GM18870 (cell line): ENCODE data around the gene TMEM52B.

Experiments
- ATAC-seq: cut with Tn5 transposase; IDR thresholded peaks from one replicate; pipeline ENCODE4 v1.9.1; 2021; ENCODE audit warnings: moderate library complexity; ENCODE audit not compliant: unreplicated experiment

The TMEM52B gene

DNA sequence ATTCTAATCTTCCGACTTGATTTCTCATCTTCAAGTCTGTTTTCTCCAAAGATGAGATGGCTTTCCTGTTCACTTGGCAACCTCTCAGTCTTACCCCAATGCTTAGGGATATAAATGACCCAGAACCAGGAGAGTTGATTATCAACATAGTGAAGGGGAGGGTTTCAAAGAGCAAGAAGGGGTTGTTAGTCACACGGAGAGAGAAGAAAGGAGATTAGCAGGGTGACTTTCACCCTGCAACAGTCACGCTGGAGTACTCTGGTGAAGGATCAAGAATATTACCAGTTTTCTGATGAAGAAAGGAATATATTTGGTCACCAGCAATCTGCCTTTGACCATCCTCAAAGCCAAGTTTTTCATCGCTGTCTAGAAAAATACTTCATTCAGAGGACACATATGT, at the start of gene TMEM52B:
Gene TMEM52B (plus strand): TSS at position 212 of the 400 bp plus-strand sequence. CDS start 543 bp downstream, outside the sequence.
- no peak for ATAC-seq

DNA sequence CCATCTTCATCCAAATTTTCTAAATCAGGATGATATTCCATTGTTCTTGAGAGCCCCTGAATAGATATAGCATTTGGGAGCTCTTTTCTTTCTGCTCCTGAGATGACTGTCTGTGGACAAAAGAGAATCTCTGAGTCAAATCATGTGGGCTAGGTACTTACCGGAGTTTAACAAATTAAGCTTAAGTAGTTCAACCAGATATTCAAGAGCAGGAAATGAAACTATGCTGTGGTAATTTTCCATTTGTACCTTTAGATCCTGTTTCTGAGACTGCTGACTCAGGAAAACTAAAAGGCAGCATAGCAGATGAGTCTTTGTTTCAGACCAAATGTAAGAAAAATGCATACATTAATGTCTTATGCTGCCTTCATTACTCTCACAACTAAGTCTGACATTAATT, 48.8 kb upstream of the TMEM52B start, which contains the start of gene CLEC7A:
Gene CLEC7A (minus strand): TSS at position 158 of the 400 bp plus-strand sequence. CDS start 117 bp downstream, at position 41.
- ATAC-seq: peak; percentile 67

DNA sequence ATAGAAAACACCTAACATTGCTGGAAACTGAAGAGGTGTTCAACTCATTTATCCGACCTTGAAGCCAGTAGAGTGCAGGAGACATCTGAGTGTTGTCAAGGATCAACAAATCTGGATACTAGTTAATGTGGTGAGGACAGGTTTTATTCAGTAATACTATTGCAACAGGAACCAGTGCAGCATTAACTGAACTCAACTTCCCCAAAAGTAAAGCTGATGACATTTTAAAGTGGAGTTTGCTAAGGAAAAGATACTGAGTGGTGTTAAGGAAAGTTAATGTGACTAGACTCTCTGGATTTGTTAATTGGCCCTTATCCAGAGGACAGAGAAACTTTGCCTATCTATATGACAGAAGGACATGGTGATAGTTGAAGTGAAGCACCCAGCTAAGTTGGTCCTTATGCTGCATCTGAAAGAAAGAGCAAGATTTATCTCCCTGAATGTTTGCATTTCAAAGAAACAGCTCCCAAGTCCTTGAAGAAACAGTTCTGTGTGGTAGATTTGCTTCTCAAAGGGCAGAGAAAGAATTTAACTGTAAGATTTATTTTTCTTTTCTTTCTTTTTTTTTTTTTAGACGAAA, 47.6 kb upstream of the TMEM52B start:
- ATAC-seq: no peak

DNA sequence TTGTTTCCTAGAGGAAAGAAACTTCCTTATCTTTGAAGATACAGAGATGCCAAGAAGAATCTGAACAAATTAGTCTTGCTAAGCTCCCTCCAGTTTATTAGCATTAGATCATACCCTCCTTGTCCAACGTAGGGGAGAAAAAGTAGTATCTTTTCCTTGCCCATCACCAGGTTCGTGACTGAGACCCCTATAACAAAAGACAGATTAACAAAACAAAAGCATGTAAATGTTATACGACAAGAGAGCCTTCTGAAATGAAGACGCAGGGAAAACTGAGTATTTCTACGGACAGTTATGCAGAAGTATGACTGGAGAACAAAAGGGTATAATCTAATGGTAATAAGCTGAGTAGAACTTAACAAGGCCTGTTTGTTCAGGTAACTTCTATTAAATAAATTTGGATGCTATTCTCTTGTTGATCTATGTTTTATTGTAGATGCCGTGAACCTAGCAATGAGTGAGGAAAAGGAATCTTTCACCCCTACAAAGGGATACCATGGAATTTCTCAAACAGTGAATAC, 45.9 kb upstream of the TMEM52B start:
- no peak for ATAC-seq

DNA sequence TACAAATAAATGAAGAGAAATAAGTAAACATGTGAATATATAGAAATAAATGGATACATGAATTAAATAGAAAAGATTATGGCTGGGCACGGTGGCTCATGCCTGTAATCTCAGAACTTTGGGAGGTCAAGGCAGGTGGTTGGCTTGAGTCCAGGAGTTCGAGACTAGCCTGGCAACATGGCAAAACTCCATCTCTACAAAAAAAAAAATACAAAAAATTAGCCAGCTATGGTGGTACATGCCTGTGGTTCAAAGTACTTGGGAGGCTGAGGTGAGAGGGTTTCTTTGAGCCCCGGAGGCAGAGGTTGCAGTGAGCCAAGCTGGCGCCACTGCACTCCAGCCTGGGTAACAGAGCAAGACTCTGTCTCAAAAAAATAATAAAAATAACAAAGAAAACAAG, 43.7 kb upstream of the TMEM52B start:
- ATAC-seq: no peak

DNA sequence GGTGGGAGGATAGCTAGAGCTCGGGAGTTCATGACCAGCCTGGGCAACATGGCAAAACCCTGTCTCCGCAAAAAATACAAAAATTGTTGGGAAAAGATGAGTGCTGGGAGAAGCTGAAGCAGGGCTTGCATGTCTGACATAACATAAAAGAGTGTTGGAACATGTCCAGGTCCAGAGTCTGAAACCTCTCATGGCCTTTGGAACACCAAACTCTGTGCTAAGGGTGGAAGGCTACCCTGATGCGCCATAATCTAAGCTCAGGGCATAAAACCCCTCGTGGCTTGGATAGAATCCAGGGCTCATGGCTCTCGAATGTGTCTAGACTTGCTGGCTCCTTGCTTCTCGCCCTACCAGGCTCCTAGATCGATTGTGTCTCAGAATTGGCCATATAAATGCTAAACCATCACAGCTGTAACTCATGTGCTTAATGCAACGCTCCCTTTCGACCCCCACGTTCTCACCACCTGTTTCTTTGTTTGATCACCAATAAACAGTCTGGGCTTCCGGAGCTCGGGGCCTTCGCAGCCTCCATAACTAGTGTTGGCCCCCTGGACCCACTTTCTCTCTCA, 42.1 kb upstream of the TMEM52B start:
- ATAC-seq: no peak

DNA sequence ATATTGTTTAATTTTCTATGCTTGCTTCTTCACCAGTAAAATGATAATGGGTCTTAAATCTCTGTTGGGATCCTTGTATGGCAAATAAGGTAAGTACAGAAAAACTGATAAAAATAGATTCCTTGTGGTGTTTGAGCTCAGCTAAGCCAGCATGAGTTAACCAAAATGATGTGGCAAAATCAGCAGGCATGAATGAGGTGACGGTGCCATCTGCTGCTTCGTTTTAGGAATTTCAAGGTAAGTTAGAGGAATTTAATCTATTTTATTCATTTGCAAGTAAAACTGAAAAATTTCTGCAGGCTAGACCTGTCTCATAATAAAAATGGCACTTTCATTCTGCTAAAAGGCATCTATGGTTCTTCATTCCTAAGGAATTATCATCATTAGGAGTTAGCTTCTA, 38.8 kb upstream of the TMEM52B start:
- no peak for ATAC-seq

DNA sequence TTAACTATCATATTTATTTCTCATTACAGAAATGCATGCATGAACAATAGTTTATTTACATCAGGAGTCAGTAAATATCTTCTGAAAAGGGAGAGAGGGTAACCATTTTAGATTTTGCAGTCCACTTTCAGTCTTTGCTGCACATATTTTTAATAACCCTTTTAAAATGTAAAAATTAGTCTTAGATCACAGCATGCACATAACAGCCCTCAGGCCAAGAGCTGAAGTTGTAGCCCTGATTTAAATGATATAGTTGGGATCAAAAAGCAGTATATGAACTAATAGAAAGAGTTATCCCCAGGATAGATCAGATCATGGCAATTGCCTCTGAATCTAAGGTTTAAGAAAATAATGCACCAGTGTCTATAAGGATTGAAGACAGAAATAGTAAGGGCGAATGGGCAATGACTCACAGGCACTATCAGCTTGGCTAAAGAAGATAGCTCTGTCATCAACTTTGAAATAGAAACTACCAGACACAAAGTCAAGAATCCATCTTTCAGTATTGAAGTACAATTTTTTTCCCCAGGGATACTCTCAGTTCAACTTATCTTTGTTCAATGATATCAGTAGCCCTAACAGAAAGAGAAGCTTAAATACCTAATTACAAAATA, 35.7 kb upstream of the TMEM52B start:
- no peak for ATAC-seq

DNA sequence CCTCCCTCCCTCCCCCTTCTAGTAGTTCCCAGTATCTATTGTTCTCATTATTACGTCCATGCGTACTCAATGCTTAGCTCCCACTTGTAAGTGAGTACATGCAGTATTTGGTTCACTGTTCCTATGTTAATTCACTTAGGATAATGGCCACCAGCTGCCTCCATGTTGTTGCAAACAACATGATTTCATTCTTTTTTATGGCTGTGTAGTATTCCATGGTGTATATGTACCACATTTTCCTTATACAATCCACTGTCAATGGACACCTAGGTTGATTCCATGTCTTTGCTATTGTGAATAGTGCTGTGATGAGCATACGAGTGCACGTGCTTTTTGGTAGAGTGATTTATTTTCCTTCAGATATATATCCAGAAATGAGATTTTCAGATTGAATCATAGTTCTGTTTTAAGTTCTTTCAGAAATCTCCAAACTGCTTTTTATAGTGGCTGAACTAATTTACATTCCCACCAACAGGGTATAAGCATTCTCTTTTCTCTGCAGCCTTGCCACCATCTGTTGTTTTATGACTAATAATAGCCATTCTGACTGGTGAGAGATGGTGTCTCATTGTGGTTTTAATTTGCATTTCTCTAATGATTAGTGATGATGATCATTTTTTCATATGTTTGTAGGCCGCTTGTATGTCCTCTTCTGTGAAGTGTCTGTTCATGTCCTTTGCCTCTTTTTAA, 31.0 kb upstream of the TMEM52B start:
- ATAC-seq: peak; percentile 59

DNA sequence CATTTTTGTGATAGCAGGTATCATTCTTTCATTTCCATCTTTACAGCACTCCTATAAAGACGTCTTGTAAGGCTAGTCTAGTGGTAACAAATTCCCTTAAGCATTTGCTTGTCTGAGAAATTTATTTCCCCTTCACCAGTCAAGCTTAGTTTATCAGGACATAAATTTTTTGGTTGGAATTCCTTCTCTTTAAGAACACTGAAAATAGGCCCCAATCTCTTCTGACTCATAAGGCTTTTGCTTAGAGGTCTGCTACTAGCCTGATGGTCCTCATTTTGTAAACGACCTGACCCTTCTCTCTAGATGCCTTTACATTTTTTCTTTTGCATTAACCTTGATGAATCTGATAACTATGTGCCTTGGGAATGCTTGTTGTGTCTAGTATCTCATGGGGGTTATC, 27.2 kb upstream of the TMEM52B start:
- no peak for ATAC-seq

DNA sequence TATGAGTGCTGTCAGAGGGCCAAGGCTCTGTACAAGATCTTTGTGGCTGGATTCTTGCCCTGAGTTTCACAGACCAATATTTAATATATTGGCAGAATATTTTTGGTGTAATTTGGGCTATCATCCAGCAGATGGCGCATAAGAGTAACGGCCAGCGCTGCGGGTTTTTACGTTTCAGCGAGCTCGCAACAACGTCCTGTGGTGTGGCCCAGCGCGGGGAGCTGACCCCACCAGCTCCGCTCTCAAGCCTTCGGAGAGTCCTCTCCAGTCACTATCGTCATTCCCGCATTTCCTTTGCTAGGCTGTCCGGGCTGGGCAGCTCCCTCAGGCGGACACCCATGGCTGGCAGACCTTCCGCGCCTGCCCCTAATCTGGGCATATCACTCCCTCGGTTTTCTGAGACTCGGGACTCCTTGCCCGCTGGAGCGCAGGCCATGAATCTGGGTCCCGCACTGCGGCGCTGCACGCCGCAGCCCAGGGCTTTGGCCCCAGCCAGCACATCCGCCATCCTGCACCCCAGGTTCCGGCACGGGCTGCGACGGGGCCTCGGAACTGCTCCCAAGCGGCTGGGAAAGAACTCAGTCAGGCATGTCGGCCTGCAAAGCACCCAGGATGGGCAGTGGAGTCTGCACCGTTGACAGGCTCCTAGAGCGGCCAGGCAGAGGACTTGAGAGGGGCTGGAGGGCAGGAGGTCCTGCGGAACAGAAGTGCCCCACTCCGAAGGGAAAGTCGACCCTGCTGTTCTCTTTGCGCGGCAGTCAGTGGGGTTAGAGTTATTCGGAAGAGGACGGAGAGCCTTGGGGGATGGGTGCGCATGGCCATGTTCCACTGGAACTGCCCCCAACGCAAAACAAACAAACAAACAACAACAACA, 25.3 kb upstream of the TMEM52B start:
- ATAC-seq: no peak

DNA sequence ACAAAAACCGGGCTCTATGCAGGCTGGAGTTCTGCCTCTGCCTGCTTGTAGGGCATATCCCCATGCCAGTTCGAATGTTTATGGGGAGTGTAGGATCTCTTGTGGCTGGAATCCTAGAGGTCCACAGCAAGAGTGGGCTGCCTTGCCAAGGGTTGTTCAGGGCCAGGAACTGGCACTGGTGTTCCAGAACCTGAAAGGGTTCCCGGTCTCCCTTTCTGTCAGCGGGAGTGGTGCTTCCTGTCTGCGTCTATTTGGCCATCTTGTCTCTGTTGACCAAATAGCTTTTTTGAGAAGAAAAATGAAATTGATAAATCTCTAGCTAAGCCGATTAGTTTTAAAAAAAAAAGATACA, 24.7 kb upstream of the TMEM52B start:
- ATAC-seq: no peak

DNA sequence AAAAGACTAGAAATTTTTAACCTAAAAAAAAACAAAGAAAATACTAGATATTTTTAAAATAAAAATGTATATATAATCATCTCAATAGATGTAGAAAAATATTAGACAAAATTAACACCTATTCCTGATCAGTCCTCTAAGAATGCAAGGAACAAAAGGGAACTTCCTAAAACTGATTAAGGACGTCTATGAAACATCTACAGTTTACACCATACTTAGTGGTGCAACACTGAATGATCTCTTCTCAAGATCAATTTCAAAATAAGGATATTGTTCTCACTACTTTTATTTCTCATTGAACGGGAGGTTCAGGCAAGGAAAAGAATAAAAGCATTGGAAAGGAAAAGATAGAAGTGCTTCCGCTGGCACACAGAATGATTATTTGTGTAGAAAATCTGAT, 22.9 kb upstream of the TMEM52B start:
- ATAC-seq: no peak

DNA sequence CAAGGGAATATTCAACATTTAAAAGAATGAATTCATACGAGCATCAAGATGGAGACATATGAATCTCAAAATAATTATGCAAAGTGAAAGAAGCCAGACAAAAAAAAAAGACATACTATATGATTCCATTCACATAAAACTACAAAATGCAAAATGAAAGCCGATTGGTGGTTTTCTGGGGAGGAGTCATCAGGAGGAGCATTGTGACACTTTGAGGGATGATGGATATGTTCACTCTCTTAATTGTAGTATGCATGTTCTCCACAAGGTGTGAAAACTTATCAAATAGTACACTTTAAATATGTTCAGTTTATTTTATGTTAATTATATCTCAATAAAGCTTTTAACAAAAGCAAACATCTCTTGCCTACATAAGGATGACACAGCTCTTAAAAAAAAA, 20.4 kb upstream of the TMEM52B start:
- ATAC-seq: no peak

DNA sequence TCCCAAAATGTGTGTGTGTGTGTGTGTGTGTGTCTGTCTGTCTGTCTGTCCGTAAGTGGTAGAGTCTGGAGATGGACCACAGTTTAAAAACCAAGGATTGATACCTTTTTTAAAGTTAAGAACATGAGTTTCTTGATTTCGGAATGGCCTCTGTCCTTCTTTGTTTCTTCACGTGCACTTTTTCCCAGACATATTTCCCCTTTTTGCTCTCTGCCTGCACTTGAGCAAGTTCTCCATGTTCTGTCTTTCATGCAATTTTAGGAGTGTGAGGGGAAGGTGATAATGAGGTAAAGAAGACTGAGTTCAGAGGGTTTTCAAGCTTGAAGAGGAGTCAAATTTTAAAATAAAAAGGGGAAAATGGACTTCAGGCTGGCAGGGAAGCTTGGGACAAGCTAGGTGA, 19.6 kb upstream of the TMEM52B start:
- no peak for ATAC-seq

DNA sequence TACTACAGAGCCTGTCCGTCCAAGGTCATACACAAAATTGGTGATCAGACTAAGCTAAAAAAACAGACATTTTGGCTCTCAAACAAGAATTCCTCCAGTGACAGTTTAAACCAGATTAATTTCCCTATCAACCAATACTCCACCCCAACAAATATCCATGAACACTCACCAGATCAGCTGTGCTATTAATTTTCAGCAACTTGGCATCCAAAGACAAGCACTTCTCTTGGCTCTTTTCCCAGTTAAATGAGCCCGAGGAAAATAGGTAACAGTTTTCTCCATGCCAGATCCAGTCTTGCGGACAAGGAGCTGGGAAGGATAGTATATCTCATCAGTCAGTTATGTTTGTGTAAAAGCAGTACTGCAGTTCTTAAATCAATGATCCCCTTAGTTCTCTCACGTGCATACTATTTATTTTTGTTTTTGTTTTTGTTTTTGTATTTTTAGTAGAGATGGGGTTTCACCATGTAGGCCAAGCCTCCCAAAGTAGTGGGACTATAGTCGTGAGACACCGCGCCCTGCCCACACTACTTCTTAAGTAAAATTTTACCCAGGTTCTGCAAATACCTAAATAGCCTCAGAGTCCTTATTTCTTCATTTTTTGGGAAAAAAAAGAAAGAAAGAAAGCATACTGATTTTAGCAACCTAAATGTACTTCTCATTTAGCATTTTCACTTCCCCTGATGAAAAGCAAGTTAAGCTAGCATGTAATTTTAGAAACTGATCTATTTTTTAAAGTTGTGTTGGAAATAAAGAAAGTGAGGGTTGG, 18.0 kb upstream of the TMEM52B start:
- no peak for ATAC-seq

DNA sequence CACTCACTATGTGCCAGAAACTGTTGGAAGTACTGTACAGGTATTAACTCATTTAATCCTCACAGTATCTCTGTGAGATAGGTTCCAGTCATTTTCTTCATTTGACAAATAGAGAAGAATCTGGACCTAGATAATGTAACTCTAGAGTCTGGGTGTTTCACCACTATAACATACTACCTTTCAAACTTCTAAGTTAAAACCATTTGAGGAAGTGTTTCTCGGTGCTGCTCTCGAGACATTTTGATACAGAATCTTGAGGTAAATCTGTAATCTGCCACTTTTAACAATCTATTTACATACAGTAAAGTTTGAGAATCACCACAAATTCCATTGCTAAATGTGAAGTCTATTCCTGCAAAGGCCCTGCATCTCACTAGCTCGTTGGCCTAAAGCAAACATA, 15.7 kb upstream of the TMEM52B start:
- ATAC-seq: no peak

DNA sequence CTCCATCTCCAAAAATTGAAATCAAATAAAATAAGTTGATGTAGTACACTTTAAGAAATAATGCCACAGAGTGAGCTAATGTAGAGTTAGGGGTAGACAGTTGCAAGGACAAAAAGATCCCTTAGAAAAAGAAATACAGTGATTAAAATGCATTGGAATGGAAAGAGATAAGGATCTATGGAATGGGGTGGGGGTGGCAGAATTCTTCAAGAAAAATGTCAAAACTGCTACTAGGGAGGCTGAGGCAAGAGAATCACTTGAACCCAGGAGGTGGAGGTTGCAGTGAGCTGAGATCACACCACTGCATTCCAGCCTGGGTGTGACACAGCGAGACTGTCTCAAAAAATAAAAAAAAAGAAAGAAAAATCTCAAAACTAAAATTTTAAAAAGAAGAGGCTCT, 13.4 kb upstream of the TMEM52B start:
- ATAC-seq: no peak

DNA sequence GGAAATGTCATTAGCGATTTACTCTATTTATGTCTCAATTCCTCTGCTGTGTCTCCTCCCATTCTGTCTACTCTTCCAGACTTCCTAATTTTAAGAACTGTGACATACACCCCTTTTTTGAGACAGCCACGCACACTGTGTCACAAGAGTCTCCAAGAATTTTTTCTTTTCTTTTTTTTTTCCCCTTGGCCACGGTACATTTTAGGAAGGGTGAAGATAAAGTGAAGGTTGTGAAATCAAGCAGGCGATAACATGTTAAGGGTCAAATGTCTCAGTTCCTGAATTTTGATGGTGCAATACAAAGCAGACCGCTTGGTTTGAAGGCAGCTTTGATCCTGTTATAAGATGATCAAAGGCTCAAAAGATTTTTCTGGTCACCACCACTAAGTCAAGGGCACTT, 11.2 kb upstream of the TMEM52B start:
- no peak for ATAC-seq

DNA sequence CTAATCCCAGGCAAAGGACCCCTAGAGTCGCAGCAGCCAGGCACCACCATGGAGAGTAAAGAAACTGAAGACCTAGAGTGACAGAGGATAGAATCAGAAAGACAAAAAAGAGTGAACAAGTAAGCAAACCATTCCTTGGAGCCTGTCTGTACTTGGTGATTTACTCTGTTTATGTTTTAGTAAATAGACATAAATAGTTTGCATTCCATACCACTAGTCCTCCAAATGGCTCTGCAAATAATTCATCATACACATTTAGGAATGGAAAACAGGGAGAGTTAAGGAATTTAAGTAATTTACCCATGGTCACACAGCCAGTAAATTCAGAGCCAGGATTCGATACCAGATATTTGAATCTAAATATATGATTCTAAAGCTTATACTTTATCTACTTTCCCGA, 9.7 kb upstream of the TMEM52B start:
- ATAC-seq: no peak
